ENCODE results near the gene IPCEF1. TPM values are rescaled to one million over a fixed set of nuclear protein-coding genes. Genes with fewer than 3 reads are reported as not detected.

IPCEF1 gene
- total and polyA plus RNA-seq, 2 of the 4 experiments (the other 2 are of a cell fraction) = under 0.01 to 0.03 TPM

DNA sequence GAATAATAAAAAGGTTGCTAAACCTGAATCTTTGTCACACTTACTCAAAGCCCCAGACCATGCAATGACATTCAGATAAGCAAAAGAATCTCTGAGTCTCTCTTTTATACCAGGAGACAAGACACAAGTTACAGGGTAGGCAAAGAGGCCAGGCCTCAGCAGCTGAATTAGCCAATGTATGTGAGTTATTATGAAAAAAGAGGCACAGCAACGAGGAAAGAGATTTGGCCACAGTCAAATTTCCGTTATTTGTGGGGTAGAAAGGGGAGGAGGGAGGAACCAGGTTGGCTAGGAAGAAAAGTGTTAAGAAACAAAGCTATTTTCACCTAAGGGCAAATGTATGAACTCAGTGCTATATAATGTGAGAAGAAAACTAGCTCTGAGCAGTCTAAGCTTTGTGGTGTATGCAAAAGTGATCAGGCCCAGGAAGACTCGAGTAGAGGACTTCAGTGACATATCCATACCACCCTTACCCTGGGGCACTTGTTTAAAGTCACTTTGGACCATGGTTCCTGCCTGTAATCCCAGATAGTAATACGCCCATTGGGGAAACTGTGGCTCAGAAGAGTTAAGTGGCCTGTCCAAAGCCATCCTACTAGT is 19.1 kb downstream of the IPCEF1 start:
- Histone ChIP-seq H2AFZ (replicated peaks; ENCODE audit: low read length, poor library complexity) (no peak overlapping the region), H3K23ac (ENCODE audit: low read depth, low read length) (no peak overlapping the region)
- dilution Hi-C loops (cut with HindIII; ENCODE audit: low sequenced_read_pairs, unreplicated experiment) = no loop called here

More for the DNA sequence above, 19.1 kb downstream of the IPCEF1 start:
- H3K4me1 ChIP-seq (ENCODE audit: control insufficient read depth, insufficient read depth, low read length) = no peaks in the 10 kb centered on the region
- no peak overlapping the region for H3K14ac ChIP-seq (replicated peaks; ENCODE audit: low read depth, low read length)
- no peak for ATAC-seq (ENCODE audit: low read depth)
- H4K5ac ChIP-seq (ENCODE audit: low read depth, low read length) = no peak overlapping the region
- H2BK20ac ChIP-seq (ENCODE audit: low read depth, low read length) = no peak overlapping the region
- H4K8ac ChIP-seq (ENCODE audit: low read depth in 2 of 2, low read length in 2 of 2) = no peak overlapping the region
- H3K4ac ChIP-seq (ENCODE audit: low read depth, low read length) = no peak overlapping the region
- H4K20me1 ChIP-seq (ENCODE audit: insufficient read depth, low read length) = no peaks in the 10 kb centered on the region
- in situ Hi-C loops (cut with MboI; ENCODE audit: low sequenced_read_pairs) = no loop called here
- no peaks in the 10 kb centered on the region for H3K27me3 ChIP-seq (ENCODE audit: control insufficient read depth, insufficient read depth, low read length)
- WGBS, 2 experiments (ENCODE audit: extremely low coverage in 2 of 2, insufficient read length in 1 of 2) = 80% methylated on average over 2 of the region's 4 CpGs; no CpG with 5 or more reads in 1 of the 2 experiments
- TF ChIP-seq, protein P1, sequence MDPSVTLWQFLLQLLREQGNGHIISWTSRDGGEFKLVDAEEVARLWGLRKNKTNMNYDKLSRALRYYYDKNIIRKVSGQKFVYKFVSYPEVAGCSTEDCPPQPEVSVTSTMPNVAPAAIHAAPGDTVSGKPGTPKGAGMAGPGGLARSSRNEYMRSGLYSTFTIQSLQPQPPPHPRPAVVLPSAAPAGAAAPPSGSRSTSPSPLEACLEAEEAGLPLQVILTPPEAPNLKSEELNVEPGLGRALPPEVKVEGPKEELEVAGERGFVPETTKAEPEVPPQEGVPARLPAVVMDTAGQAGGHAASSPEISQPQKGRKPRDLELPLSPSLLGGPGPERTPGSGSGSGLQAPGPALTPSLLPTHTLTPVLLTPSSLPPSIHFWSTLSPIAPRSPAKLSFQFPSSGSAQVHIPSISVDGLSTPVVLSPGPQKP (IDR thresholded peaks at IDR 0.05; ENCODE audit: borderline replicate concordance, low read depth, low read length) = no peak
- no peak for TF ChIP-seq BHLHE40 (IDR thresholded peaks at IDR 0.05; ENCODE audit: low read depth, low read length)
- TF ChIP-seq, protein P2, sequence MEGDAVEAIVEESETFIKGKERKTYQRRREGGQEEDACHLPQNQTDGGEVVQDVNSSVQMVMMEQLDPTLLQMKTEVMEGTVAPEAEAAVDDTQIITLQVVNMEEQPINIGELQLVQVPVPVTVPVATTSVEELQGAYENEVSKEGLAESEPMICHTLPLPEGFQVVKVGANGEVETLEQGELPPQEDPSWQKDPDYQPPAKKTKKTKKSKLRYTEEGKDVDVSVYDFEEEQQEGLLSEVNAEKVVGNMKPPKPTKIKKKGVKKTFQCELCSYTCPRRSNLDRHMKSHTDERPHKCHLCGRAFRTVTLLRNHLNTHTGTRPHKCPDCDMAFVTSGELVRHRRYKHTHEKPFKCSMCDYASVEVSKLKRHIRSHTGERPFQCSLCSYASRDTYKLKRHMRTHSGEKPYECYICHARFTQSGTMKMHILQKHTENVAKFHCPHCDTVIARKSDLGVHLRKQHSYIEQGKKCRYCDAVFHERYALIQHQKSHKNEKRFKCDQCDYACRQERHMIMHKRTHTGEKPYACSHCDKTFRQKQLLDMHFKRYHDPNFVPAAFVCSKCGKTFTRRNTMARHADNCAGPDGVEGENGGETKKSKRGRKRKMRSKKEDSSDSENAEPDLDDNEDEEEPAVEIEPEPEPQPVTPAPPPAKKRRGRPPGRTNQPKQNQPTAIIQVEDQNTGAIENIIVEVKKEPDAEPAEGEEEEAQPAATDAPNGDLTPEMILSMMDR (conservative IDR thresholded peaks at IDR 0.05; ENCODE audit: low read depth, low read length) = no peak
- no peak for TF ChIP-seq RCOR1 (IDR thresholded peaks at IDR 0.05; ENCODE audit: insufficient replicate concordance, low read length)
- no peak for TF ChIP-seq POLR2A (IDR thresholded peaks at IDR 0.05; ENCODE audit: low read depth, low read length)
- TF ChIP-seq CHD1 (IDR thresholded peaks at IDR 0.05; ENCODE audit: low read depth, low read length) = no peak
- no peak for TF ChIP-seq RFX5 (IDR thresholded peaks at IDR 0.05; ENCODE audit: low read depth, low read length)
- TF ChIP-seq MAZ (IDR thresholded peaks at IDR 0.05; ENCODE audit: borderline replicate concordance, low read depth, low read length) = no peak
- no peak for TF ChIP-seq FOS (IDR thresholded peaks at IDR 0.05; ENCODE audit: low read depth, low read length)
- TF ChIP-seq, protein P3, sequence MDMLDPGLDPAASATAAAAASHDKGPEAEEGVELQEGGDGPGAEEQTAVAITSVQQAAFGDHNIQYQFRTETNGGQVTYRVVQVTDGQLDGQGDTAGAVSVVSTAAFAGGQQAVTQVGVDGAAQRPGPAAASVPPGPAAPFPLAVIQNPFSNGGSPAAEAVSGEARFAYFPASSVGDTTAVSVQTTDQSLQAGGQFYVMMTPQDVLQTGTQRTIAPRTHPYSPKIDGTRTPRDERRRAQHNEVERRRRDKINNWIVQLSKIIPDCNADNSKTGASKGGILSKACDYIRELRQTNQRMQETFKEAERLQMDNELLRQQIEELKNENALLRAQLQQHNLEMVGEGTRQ (IDR thresholded peaks at IDR 0.05; ENCODE audit: low read depth, low read length) = no peak
- TF ChIP-seq RAD21 (IDR thresholded peaks at IDR 0.05; ENCODE audit: low read length) = no peak
- H3K18ac ChIP-seq (ENCODE audit: low read depth, low read length) = no peak overlapping the region
- POLR2A ChIA-PET (ENCODE audit: unreplicated experiment) = no interaction called here
- no peak overlapping the region for H3K4me3 ChIP-seq (ENCODE audit: insufficient read depth, low read depth, low read length)
- no peaks in the 10 kb centered on the region for H3K9me1 ChIP-seq (ENCODE audit: insufficient read depth, low read length)
- no peak overlapping the region for H2BK15ac ChIP-seq (ENCODE audit: low read depth, low read length)
- H3K9ac ChIP-seq (ENCODE audit: low read depth, low read length) = no peak overlapping the region
- no peak for DNase-seq
- no peak overlapping the region for H3K4me2 ChIP-seq (ENCODE audit: low read depth, low read length)
- H3K27ac ChIP-seq (ENCODE audit: insufficient read depth, low read length) = no peak overlapping the region
- H2AK5ac ChIP-seq (ENCODE audit: low read depth, low read length) = no peak overlapping the region
- H3K36me3 ChIP-seq (ENCODE audit: control insufficient read depth, insufficient read depth, low read length) = no peaks in the 10 kb centered on the region
- no TSS peak for BruUV-seq (replicated peaks)
- no peak overlapping the region for H2AK9ac ChIP-seq (replicated peaks; ENCODE audit: low read depth, low read length, poor library complexity)
- no peaks in the 10 kb centered on the region for H3K79me1 ChIP-seq (ENCODE audit: low read depth in 1 of 2, low read length in 2 of 2)
- CTCF ChIA-PET = no interaction called here
- intact Hi-C loops (cut with micrococcal nuclease) = no loop called here
- H3K9me3 ChIP-seq (ENCODE audit: control insufficient read depth, insufficient read depth, low read length) = no peaks in the 10 kb centered on the region
- H4K91ac ChIP-seq (ENCODE audit: insufficient read depth, low read depth, low read length) = no peak overlapping the region
- H3K56ac ChIP-seq (ENCODE audit: extremely low read depth, insufficient read depth, low read length) = no peak overlapping the region
- no peak overlapping the region for H2BK5ac ChIP-seq (ENCODE audit: low read depth, low read length, poor library complexity, severe bottlenecking)
- H2BK120ac ChIP-seq (ENCODE audit: low read depth, low read length) = no peak overlapping the region
